GM04503 (cell line): ENCODE data around the gene EEPD1.

ENCODE experiments used
- DNase-seq: peaks from one replicate; pipeline ENCODE4 v3.0.0-alpha.2; 2012; ENCODE audit warnings: low read depth

Gene EEPD1

GRCh38 chr7:36299223-36299774 lies 146.2 kb downstream of the EEPD1 start:
- DNase-seq: no peak

GRCh38 chr7:36299823-36300341 lies 146.8 kb downstream of the EEPD1 start:
- DNase-seq: no peak

- DNase-seq: no peak
Measured at GRCh38 chr7:36300696-36301350, 147.8 kb downstream of the EEPD1 start.

GRCh38 chr7:36301914-36302771 lies 149.1 kb downstream of the EEPD1 start:
- DNase-seq: no peak

GRCh38 chr7:36303202-36304098 lies 150.4 kb downstream of the EEPD1 start:
- peak; percentile 95 for DNase-seq

- DNase-seq: no peak
Measured at GRCh38 chr7:36304099-36304425, 151.0 kb downstream of the EEPD1 start.

- DNase-seq: no peak
Measured at GRCh38 chr7:36305226-36305625, 152.2 kb downstream of the EEPD1 start.

GRCh38 chr7:36305648-36306047 lies 152.6 kb downstream of the EEPD1 start:
- no peak for DNase-seq

GRCh38 chr7:36306222-36306621 lies 153.2 kb downstream of the EEPD1 start:
- no peak for DNase-seq

GRCh38 chr7:36306722-36307121 lies 153.7 kb downstream of the EEPD1 start:
- no peak for DNase-seq

GRCh38 chr7:36308031-36308430 lies 155.0 kb downstream of the EEPD1 start:
- DNase-seq: no peak

- DNase-seq: no peak
Measured at GRCh38 chr7:36309301-36309700, 156.2 kb downstream of the EEPD1 start.

- DNase-seq: no peak
Measured at GRCh38 chr7:36309716-36310115, 156.7 kb downstream of the EEPD1 start.

GRCh38 chr7:36310897-36311296 lies 157.8 kb downstream of the EEPD1 start:
- no peak for DNase-seq

- DNase-seq: no peak
Measured at GRCh38 chr7:36311539-36311938, 158.5 kb downstream of the EEPD1 start.

- no peak for DNase-seq
Measured at GRCh38 chr7:36312064-36312914, 159.2 kb downstream of the EEPD1 start.

- no peak for DNase-seq
Measured at GRCh38 chr7:36312915-36313334, 159.9 kb downstream of the EEPD1 start.

- no peak for DNase-seq
Measured at GRCh38 chr7:36313607-36314006, 160.6 kb downstream of the EEPD1 start.

- DNase-seq: no peak
Measured at GRCh38 chr7:36314491-36314890, 161.4 kb downstream of the EEPD1 start.

GRCh38 chr7:36315309-36315944 lies 162.4 kb downstream of the EEPD1 start:
- no peak for DNase-seq

- no peak for DNase-seq
Measured at GRCh38 chr7:36316319-36316718, 163.3 kb downstream of the EEPD1 start.
